DOHH2 (cell line): ENCODE measurements around the gene NFU1.

ENCODE experiments used
- CTCF ChIP-seq: fragments of 200-600 bp; sonication (generic); IDR thresholded peaks from one replicate; pipeline ENCODE4 v1.5.1; 2014; ENCODE audit warnings: antibody characterized with exemption, mild to moderate bottlenecking, low read depth, low read length; ENCODE audit not compliant: poor library complexity, severe bottlenecking
- EZH2phosphoT487 ChIP-seq: fragments of 200-600 bp; sonication (generic); IDR thresholded peaks from 2 replicates; pipeline ENCODE4 v1.6.1; 2017; ENCODE audit warnings: borderline replicate concordance, mild to moderate bottlenecking, antibody characterized with exemption, low read length, moderate library complexity, mixed read lengths

- TF ChIP-seq CTCF (no peak), EZH2phosphoT487 (no peak)
These were observed 19.8 kb upstream of the NFU1 start for GRCh38 chr2:69456950-69457445.
